GM18861 (cell line): ENCODE measurements around the gene RPRD2.
"Not testable (repeated sequence)": the region's sequence is repeated elsewhere in the genome, so short reads cannot be mapped to it uniquely, and the experiment has no call there.

Source experiments
- ATAC-seq: cut with Tn5 transposase; IDR thresholded peaks from one replicate; pipeline ENCODE4 v1.9.1; 2021; ENCODE audit not compliant: unreplicated experiment

The RPRD2 gene

DNA sequence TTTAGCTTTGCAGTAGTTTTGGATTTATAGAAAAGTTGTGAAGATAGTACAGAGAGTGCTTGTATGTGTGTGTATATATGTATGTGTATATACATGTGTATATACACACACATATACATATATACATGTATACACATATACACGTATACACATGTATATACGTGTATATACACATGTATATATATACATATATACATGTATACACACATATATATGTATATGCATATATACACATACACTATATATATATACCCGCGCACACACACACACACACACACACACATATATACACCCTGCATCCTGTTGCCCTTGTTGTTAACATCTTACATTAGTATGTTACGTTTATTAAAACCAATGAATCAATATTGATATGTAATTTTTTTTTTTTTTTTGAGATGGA, 24.3 kb downstream of the RPRD2 start:
- no peak for ATAC-seq

DNA sequence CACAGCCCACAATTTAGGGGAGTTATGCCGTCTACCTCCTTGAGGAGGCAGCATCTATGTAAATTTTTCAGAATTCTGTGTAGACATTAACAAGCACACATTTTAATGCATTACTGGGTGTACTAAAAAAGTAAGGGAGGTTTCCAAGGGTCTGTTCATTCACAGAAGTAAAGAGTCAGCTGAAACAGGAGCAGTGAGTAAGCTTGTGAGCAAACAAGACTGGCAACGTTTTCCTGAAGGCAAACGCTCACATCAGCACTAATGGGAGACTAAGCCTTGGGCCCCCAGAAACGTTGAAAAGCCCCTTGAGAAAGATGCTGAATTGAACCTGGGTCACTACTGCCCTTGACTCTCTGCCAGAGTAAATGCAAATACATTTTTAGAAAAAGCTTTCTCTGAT, 25.7 kb downstream of the RPRD2 start:
- ATAC-seq = no peak

DNA sequence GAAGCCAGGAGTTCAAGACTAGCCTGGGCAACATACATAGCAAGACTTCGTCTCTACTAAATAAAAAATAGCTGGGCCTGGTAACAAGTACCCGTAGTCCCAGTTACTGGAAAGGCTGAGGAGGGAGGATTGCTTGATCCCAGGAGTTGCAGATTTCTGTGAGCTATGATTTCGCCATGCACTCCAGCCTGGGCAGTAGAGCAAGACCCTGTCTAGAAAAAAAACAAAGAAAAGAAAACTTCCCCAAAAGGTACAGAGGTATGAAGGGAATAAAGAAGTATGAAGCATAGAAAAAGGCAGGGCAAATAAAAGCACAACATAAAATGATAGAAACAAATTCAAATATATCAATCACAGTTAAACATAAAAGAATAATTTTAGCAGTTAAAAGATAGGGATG, 28.7 kb downstream of the RPRD2 start:
- ATAC-seq = no peak

DNA sequence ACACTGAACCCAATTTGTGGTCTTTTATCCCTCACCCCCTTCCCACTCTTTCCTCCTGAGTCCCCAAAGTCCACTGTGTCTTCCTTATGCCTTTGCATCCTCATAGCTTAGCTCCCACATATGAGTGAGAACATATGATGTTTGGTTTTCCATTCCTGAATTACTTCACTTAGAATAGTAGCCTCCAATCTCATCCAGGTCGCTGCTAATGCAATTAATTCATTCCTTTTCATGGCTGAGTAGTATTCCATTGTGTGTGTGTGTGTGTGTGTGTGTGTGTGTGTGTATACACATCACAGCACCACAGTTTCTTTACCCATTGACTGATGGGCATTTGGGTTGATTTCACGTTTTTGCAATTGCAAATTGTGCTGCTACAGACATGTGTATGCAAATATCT, 31.2 kb downstream of the RPRD2 start:
- not testable (repeated sequence) for ATAC-seq

DNA sequence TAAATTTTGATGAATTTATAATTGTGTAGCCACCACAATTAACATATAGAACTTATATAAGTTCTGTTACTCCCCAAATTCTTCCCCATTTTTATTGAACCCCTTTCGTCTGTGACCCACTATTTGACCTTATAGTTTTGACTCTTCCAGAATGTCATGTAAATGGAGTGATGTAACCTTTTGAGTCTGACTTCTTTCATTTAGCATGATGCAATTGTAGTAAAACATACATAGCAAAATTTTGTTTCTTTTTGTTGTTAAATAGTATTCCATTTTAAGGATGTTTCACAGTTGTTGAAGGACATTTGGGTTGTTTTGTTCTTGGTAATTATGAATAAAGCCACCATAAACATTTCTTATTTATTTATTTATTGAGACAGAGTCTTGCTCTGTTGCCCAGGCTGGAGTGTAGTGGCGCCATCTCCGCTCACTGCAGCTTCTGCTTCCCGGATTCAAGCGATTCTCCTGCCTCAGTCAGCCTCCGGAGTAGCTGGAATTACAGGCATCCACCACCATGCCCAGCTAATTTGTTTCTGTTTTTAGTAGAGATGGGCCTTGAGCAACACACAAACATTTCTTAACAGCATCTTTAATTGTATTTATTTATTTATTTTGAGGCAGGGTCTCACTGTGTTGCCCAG, 33.6 kb downstream of the RPRD2 start:
- no peak for ATAC-seq

DNA sequence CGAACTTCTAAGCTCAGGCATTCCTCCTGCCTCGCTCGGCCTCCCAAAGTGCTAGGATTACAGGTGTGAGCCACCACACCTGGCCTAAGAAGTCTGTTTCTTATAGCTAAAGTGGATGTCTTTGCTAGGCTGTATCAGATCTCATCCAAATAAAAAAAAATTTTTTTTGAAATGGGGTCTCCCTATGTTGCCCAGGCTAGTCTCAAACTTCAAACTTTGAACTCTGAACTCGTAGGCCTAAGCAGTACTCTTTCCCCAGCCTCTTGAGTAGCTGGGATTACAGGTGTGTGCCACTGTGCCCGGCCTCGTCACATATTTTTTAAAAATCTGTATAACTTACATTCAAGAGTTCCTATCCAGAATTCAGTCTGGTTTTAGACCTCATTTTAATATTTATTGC, 40.5 kb downstream of the RPRD2 start:
- no peak for ATAC-seq

DNA sequence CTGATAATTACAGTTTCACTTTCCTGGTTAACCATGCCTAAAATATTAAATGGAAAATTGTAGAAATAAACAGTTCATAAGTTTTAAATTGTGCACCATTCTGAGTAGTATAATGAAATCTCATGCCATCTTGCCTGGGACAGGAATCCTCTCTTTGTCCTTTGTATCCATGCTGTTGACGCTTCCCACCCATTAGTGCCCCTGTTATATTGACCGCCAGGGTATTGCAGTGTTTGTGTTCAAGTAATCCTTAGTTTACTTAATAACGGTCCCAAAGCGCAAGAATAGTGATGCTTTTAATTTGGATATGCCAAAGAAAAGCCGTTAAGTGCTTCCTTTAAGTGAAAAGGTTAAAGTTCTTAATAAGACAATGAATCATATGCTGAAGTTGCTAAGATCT, 41.7 kb downstream of the RPRD2 start:
- ATAC-seq = no peak

DNA sequence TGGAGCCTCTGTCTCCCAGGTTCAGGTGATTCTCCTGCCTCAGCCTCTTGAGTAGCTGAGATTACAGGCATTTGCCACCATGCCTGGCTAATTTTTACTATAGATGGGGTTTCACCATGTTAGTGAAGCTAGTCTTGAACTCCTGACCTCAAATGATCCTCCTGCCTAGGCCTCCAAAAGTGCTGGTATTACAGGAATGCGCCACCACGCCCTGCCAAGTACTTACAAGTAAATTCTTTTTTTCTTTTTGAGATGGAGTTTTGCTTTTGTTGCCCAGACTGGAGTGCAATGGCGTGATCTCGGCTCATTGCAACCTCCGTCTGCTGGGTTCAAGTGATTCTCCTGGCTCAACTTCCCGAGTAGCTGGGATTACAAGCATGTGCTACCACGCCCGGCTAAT, 42.5 kb downstream of the RPRD2 start:
- no peak for ATAC-seq

DNA sequence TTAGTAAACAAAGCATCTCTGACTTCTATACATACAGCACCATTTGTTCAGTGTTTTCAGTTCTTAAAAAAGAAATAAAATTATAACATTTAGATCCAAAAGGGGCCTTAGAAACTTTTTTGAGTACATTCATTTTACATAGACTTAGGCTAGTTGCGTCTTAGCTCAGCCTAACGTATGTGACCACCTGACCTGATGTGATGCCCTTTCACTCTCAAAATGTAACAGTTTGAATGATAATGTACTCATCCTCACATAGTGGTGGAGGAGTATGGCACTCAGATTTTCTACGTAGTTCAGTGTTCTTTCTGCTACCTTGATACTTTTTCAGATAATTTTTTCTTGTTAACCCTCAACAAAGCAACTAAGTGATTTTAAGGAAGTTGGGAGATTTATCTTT, 43.4 kb downstream of the RPRD2 start:
- ATAC-seq = no peak

DNA sequence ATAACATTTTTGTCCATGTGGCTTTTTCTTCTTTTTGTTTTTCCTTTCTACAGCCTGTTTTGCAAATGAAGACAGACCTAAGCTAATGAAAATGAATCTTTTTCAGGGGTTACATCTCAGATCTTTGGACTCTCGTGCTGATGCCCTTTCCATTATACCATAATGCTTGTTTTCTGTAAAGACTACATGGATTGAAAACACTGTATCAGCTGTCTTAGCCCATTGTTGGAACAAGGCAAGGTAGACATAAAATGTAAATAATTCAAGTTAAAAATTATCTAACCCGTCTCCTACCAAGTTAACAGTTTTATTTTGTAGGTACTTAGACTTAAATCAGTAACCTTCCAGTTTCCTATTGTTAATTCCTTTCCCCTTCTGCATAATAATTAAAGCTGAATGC, 44.9 kb downstream of the RPRD2 start:
- ATAC-seq = no peak

DNA sequence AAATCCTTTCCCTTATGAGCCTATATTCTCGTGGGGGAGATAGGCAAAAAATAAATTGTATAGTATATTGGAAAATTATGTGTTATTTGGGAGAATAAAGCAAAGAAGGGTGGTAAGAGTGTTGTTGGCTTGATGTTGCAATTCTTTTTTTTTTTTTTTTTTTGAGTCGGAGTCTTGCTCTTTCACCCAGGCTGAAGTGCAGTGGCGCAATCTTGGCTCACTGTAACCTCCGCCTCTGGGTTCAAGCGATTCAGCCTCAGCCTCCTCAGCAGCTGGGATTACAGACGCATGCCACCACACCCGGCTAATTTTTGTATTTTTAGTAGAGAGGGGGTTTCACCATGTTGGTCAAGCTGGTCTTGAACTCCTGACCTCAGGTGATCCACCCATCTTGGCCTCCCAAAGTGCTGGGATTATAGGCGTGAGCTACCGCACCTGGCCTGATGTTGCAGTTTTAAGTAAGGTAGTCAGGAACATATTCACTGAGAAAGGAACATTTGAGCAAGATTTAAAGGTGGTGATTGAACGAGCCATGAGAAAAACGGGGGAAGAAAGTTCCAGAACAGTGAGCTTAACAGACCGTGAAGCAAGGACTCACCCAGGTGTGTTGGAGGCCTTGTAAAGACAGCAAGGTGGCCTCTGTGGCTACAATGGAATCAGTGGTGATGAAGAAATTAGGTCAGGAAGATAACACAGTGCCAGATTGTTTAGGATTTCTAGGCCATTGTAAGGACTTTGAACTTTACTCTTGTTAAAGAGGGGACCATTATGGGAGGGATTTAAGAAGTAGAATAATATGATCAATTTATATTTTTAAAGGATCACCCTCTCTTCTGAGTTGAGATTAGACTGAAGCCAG, 45.8 kb downstream of the RPRD2 start:
- ATAC-seq = no peak

DNA sequence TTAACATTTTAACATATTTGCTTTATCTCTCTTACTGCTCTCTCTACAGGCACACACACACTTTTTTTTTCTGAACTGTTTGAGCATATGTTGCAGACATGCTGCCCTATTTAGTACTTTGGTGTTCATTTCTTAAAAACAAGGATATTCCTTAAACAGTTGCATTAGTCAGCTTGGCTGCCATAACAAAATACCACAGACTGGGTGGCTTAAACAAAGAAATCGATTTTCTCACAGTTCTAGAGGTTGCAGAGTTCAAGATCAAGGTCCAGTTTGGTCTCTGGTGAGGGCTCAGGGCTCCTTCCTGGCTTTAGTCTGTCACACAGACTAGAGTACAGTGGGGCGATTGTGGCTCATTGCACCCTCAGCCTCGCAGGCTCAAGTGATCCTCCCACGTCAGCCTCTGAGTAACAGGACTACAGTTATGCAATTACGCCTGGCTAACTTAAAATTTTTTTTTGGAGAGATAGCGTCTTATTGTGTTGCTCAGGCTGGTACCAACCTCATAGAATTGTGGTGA, 46.7 kb downstream of the RPRD2 start:
- no peak for ATAC-seq

DNA sequence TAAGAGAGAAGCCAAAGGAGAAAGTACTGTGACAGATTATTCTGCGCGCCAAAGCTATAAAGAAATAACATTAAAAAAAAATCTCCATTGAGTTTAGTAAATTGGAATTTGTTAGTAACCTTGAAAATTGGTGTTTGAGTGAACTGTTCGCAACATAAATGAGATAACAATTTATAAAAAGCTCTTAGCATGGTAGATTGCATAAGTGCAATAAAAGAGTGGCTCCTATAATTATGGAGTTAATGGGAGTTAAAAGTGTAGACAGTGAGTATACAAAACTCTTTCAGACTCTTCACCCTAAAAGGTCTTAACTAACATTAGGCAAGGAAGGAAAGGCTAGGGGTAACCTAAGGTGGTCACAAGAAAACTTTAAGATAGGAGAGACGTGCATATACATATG, 50.6 kb downstream of the RPRD2 start:
- no peak for ATAC-seq

DNA sequence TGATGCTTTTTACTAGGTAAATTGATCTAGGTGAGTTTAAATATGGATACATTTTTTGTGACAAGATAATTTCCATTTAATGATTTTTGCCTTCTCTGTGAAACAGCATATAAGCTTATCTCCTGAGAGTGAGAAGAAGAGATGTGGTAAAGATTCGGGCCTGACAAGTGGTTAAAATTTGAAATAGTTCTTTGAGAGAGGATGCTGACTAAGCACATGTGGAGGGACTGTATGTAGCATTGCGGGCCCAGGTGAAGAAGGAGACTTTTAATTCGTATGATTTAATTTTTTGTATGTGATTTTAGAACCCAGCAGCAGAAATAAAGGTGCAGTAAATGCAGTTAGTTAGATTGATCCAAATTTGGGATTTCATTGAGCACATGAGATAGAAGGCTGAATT, 51.9 kb downstream of the RPRD2 start:
- no peak for ATAC-seq

DNA sequence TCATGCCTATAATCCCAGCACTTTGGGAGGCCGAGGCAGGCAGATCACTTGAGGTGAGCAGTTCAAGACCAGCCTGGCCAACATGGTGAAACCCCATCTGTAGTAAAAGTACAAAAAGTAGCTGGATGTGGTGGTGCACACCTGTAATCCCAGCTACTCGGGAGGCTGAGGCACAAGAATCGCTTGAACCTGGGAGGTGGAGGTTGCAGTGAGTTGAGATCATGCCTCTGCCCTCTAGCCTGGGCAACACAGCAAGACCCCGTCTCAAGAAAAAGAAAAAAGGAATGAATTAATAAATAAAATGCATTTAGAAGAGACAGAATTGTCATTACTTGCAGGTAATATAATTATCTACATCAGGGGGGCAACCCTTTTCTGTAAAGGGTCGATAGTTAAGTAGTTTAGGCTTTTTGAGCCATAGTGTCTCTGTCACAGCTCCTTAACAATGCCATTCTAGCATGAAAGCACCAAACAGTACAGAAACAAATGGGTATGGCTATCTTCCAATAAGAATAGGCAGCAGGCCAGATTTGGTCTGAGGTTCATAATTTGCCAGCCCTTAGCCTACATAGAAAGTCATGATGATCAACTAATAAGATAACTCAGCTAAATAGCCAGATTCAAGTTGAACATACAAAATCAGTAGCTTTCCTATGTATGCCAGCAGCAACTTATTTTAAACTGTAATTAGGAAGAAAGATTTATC, 56.8 kb downstream of the RPRD2 start:
- no peak for ATAC-seq

DNA sequence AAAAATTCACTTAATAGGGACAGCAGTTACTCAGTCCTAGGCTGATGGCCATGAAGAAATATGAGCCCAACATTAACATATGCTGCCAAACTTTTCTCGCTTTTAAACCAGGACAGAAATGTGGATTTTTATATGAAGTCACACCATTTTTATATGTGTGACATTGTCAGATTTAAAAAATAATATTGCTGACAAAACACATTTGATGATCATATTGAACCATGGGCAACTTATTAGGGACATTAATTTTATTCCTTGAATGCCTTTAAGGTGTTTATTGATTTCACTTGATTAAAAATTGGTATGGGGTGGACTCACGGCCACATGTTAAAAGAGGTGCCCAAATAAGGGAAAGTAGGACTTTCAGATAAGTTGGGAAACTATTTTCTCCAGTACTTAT, 58.6 kb downstream of the RPRD2 start:
- no peak for ATAC-seq

DNA sequence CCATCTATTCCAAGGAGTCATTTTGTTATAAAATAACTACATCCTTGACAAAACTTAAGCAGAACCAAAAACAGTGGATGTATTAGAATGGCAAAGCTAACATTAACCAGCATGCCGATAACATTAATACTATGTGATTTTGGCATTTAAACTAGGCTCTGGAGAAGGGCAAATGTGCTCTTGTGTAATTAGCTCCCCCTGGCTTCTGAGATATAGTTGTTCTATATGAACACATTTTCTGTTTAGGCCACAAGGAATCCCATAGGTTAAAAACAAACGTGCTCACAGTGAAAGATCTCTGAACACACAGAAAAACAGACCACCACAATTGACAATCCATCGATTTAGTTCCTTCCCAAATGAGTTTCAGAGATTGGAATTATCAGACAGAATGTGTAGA, 65.9 kb downstream of the RPRD2 start:
- no peak for ATAC-seq

DNA sequence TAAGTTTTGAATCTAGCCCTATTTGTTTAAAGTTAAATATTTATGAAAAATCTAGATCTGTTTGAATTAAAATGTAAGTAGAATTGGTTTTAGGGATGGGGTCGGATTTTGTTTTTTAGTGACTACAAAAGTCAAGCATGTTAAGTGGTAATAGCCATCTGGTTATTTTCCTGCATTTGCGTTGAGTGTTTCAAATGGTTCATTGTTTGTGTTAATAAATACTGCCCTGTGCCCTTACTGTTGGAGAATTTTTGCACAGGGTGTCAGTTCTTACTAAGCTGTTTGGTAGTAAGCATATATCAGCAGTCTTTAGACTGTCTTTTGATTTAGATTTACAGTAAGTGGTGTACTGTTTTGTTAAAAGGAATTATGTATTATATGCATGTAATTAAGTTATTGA, 77.2 kb downstream of the RPRD2 start:
- no peak for ATAC-seq

DNA sequence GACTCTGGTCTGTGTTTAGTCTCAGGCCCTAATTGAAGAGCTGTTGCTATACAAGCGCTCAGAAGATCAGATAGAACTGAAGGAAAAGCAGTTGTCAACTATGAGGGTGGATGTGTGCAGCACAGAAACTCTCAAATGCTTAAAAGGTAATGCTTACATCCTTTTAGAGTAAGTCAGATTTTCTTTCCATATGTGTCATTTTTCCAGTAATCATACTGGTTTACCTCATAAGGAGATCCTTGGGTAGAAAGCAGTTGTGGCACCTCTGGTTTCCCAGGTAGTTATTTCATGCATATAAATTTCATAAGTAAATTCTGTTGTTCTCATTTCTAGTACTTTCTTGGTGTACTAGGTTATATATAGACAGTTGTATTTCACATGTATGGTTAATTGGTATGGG, 80.3 kb downstream of the RPRD2 start:
- ATAC-seq = no peak

DNA sequence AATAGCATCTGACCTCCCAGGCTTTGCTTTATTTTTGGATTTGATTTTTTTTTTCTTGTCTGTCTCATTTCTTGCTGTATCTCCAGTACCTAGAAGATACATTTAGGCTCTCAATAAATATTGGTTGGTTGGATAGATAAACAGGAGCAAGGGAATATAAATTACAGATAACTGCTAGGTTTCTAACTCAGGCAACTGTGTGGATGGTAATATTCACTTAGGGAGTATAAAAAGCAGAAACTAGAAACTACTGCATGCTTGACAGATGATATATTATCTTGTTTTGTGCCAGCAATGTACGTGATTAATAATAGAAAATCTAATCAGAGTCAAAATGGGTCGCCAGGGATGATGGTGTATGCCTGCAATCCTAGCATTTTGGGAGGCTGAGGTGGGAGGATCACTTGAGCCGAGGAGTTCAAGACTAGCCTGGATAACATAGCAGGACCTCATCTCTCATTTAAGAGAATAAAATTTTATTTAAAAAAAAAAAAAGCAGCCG, 92.2 kb downstream of the RPRD2 start:
- no peak for ATAC-seq

DNA sequence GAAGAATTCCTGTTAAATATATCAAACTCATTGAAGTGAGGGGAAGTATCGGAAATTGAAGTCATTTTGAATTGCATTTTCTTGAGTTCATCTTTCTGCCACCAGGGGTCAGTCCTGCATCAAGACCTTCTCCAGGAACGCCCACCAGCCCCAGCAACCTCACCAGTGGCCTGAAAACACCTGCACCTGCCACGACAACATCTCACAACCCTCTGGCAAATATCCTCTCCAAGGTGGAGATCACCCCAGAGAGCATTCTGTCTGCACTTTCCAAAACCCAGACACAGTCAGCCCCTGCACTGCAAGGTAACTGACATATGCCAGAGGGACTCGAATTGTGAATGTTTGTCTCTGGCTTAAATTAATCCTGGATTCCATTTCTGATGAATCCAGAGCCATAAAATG, 100.5 kb downstream of the RPRD2 start:
- no peak for ATAC-seq

DNA sequence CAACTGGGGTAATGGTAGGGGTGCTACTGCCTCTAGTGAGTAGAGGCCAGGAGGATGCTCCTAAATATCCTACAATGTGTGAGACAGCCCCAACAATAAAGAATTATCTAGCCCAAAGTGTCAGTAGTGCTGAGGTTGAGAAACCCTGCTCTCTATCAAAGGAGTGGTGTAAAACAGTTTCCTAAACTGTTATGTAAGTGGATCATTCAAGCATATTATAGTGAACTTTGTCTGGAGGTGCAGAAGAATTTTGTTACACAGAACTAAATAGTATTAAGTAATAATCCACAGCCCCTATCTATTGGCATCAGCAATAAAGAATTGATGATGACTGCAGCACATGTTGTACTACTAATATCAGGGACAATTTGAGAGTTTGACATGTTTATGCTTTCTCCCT, 103.0 kb downstream of the RPRD2 start:
- no peak for ATAC-seq
